ENCODE data around the gene DMXL1. TPM values are rescaled to one million over a fixed set of nuclear protein-coding genes. Genes with fewer than 3 reads are reported as not detected.

The DMXL1 gene
- 18.6 and 45.5 TPM in 2 replicates for total RNA-seq (ENCODE audit: low replicate concordance)

DNA sequence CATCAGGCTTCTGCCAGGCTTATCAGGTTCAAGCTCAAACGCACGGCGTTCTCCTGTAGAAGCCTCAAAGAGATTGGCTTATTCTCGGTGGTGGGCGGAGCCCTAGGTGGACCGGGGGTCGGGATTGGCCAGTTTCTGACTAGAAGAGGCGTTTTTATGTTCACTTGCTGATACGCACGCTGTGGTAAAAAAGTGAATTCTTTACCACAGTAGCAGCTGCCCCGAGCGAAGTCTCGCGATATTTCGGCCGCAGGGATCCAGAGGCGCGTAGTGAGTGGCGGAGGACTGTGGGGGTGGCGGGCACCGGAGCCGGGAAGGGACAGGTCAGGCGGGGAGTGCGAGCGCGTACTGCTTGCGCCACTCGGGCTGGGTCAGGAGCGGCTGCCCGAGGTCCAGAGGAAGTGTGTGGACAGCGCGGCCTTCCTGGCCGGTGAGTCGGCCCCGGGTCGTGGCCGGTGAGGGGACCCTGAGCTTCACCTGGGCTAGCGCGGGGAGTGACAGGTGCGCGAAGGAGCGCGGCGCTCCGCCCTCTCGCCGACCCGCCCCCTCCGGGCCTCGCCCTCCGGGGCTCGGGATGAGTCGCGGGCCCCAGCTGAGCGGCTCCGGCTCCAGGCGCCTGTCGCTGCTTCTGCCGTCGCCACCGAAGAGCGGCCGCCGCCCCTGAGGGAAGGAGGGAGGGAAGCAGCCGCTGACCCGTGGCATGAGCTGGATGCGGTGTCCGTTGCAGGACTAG lies at the start of gene DMXL1:
Gene DMXL1, plus strand, starts transcription at position 260 of the 733 bp plus-strand sequence. CDS start 483 bp downstream, outside the sequence.
- Histone ChIP-seq H3K4me3 (peak within 1 kb of the TSS; percentile 58), H3K9ac (peak within 1 kb of the TSS; percentile 75), H3K27ac (peak within 1 kb of the TSS; percentile 82), H3K27me3 (no peaks in the 10 kb centered on the region), H3K9me3 (ENCODE audit: low read depth) (no peaks in the 10 kb centered on the region), H3K79me2 (ENCODE audit: low read depth) (peaks cover 44% of the 10 kb centered on the region), H4K20me1 (ENCODE audit: low read depth) (no peaks in the 10 kb centered on the region), H3K4me2 (peak within 1 kb of the TSS; percentile 85), H2AFZ (replicated peaks) (peak within 1 kb of the TSS; percentile 70), H3F3A (ENCODE audit: low read depth) (peaks cover 12% of the 10 kb centered on the region), H3K36me3 (no peaks in the 10 kb centered on the region), H3K4me1 (peaks cover 11% of the 10 kb centered on the region)
- DNase-seq (ENCODE audit: low spot score): peak; percentile 99
- Mint-ChIP-seq H3K27ac (peak within 1 kb of the TSS; percentile 98), H3K9me3 (no peaks in the 10 kb centered on the region), H3K4me1 (peaks cover 19% of the 10 kb centered on the region), H3K27me3 (ENCODE audit: insufficient read depth, low read depth) (no peaks in the 10 kb centered on the region), H3K4me3 (peak within 1 kb of the TSS; percentile 100), H3K36me3 (peaks cover 7% of the 10 kb centered on the region)
- TF ChIP-seq CTCF (IDR thresholded peaks at IDR 0.05) (no peak), EZH2 (IDR thresholded peaks at IDR 0.05) (no peak), EZH2phosphoT487 (IDR thresholded peaks at IDR 0.05) (no peak)

- Histone ChIP-seq H3K27ac (no peak overlapping the region), H3K4me3 (no peak overlapping the region), H4K20me1 (ENCODE audit: low read depth) (no peaks in the 10 kb centered on the region), H3K9me3 (ENCODE audit: low read depth) (no peaks in the 10 kb centered on the region), H3K9ac (no peak overlapping the region), H3K27me3 (no peaks in the 10 kb centered on the region), H3K36me3 (no peaks in the 10 kb centered on the region), H3K4me2 (no peak overlapping the region), H3K79me2 (ENCODE audit: low read depth) (no peaks in the 10 kb centered on the region), H3F3A (ENCODE audit: low read depth) (no peaks in the 10 kb centered on the region), H2AFZ (replicated peaks) (no peak overlapping the region), H3K4me1 (no peaks in the 10 kb centered on the region)
- Mint-ChIP-seq H3K4me3 (no peak overlapping the region), H3K27me3 (ENCODE audit: insufficient read depth, low read depth) (no peaks in the 10 kb centered on the region), H3K36me3 (no peaks in the 10 kb centered on the region), H3K9me3 (peaks cover 2% of the 10 kb centered on the region), H3K4me1 (no peaks in the 10 kb centered on the region), H3K27ac (no peak overlapping the region)
- TF ChIP-seq EZH2 (IDR thresholded peaks at IDR 0.05) (no peak), EZH2phosphoT487 (IDR thresholded peaks at IDR 0.05) (no peak), CTCF (IDR thresholded peaks at IDR 0.05) (no peak)
- no peak for DNase-seq (ENCODE audit: low spot score)
Observed at GRCh38 chr5:119021149-119021732, 49.6 kb upstream of the DMXL1 start.

- Histone ChIP-seq H3K4me1 (no peaks in the 10 kb centered on the region), H3K9ac (no peak overlapping the region), H2AFZ (replicated peaks) (no peak overlapping the region), H3K27ac (no peak overlapping the region), H3K9me3 (ENCODE audit: low read depth) (no peaks in the 10 kb centered on the region), H3K4me2 (no peak overlapping the region), H3K4me3 (no peak overlapping the region), H3K79me2 (ENCODE audit: low read depth) (no peaks in the 10 kb centered on the region), H4K20me1 (ENCODE audit: low read depth) (no peaks in the 10 kb centered on the region), H3K36me3 (no peaks in the 10 kb centered on the region), H3K27me3 (no peaks in the 10 kb centered on the region), H3F3A (ENCODE audit: low read depth) (no peaks in the 10 kb centered on the region)
- TF ChIP-seq EZH2 (IDR thresholded peaks at IDR 0.05): no peak
- peak; percentile 58 for TF ChIP-seq CTCF (IDR thresholded peaks at IDR 0.05)
- Mint-ChIP-seq H3K36me3 (no peaks in the 10 kb centered on the region), H3K27ac (no peak overlapping the region), H3K27me3 (ENCODE audit: insufficient read depth, low read depth) (no peaks in the 10 kb centered on the region), H3K9me3 (peaks cover 2% of the 10 kb centered on the region), H3K4me3 (no peak overlapping the region), H3K4me1 (no peaks in the 10 kb centered on the region)
- peak; percentile 32 for DNase-seq (ENCODE audit: low spot score)
Observed at GRCh38 chr5:119022017-119022745, 48.7 kb upstream of the DMXL1 start.
